BE2C (cell line): ENCODE data around the gene AHRR.

Experiments
- DNase-seq: peaks from one replicate; pipeline ENCODE4 v3.0.0-alpha.2; 2020
- H3K27me3 ChIP-seq: fragments of 250-450 bp; sonication (Bioruptor Pico); 2 replicates; pipeline ENCODE4 v1.5.1; 2020; ENCODE audit warnings: mild to moderate bottlenecking
- H3K36me3 ChIP-seq: fragments of 250-450 bp; sonication (Bioruptor Pico); 2 replicates; pipeline ENCODE4 v1.5.1; 2020; ENCODE audit warnings: mild to moderate bottlenecking
- H3K4me1 ChIP-seq: fragments of 250-450 bp; sonication (Bioruptor Pico); 2 replicates; pipeline ENCODE4 v1.5.1; 2020
- H3K4me3 ChIP-seq: 2 replicates; pipeline ENCODE4 v1.5.1; 2011; ENCODE audit warnings: low read depth, low read length
- H3K9me3 ChIP-seq: fragments of 250-450 bp; sonication (Bioruptor Pico); 2 replicates; pipeline ENCODE4 v1.5.1; 2020
- CTCF ChIP-seq: IDR thresholded peaks from 2 replicates; pipeline ENCODE4 v1.5.1; 2012; ENCODE audit warnings: mild to moderate bottlenecking, low read depth, low read length

The AHRR gene

GRCh38 chr5:388266-389196, 67.0 kb downstream of the AHRR start:
- no peak for TF ChIP-seq CTCF
- Histone ChIP-seq H3K4me1 (no peaks in the 10 kb centered on the region), H3K27me3 (no peaks in the 10 kb centered on the region), H3K36me3 (no peaks in the 10 kb centered on the region), H3K9me3 (no peaks in the 10 kb centered on the region), H3K4me3 (no peak overlapping the region)
- DNase-seq = no peak

- no peak for DNase-seq
- no peak overlapping the region for H3K4me3 ChIP-seq
- no peak for TF ChIP-seq CTCF
Observed at GRCh38 chr5:389197-389821, 67.8 kb downstream of the AHRR start.

GRCh38 chr5:389891-390622, 68.5 kb downstream of the AHRR start:
- no peaks in the 10 kb centered on the region for H3K4me1 ChIP-seq
- no peak for TF ChIP-seq CTCF
- H3K27me3 ChIP-seq = no peaks in the 10 kb centered on the region
- no peak overlapping the region for H3K4me3 ChIP-seq
- no peaks in the 10 kb centered on the region for H3K36me3 ChIP-seq
- DNase-seq = no peak
- no peaks in the 10 kb centered on the region for H3K9me3 ChIP-seq

More at GRCh38 chr5:389197-389821, 67.8 kb downstream of the AHRR start:
- Histone ChIP-seq H3K27me3 (no peaks in the 10 kb centered on the region), H3K9me3 (no peaks in the 10 kb centered on the region), H3K36me3 (no peaks in the 10 kb centered on the region), H3K4me1 (no peaks in the 10 kb centered on the region)

- H3K4me3 ChIP-seq = no peak overlapping the region
- H3K9me3 ChIP-seq = no peaks in the 10 kb centered on the region
- TF ChIP-seq CTCF = no peak
- no peaks in the 10 kb centered on the region for H3K27me3 ChIP-seq
- H3K36me3 ChIP-seq = no peaks in the 10 kb centered on the region
- no peak for DNase-seq
- no peaks in the 10 kb centered on the region for H3K4me1 ChIP-seq
Observed at GRCh38 chr5:390623-391491, 69.3 kb downstream of the AHRR start.

- H3K27me3 ChIP-seq = no peaks in the 10 kb centered on the region
- no peaks in the 10 kb centered on the region for H3K9me3 ChIP-seq
- no peaks in the 10 kb centered on the region for H3K36me3 ChIP-seq
- no peaks in the 10 kb centered on the region for H3K4me1 ChIP-seq
- TF ChIP-seq CTCF = no peak
- no peak for DNase-seq
- H3K4me3 ChIP-seq = no peak overlapping the region
Observed at GRCh38 chr5:392431-392988, 71.0 kb downstream of the AHRR start.
